HG03135 (cell line): ENCODE results near the gene MEGF8.
"Not testable (repeated sequence)": the region's sequence is repeated elsewhere in the genome, so short reads cannot be mapped to it uniquely, and the experiment has no call there.

ENCODE experiments used
- ATAC-seq: cut with Tn5 transposase; IDR thresholded peaks from one replicate; pipeline ENCODE4 v1.9.1; 2021; ENCODE audit warnings: mild to moderate bottlenecking, moderate library complexity; ENCODE audit not compliant: unreplicated experiment

The MEGF8 gene

GRCh38 chr19:42328854-42329253 is 3.4 kb downstream of the MEGF8 start:
- ATAC-seq, result no peak

- no peak for ATAC-seq
Observed at GRCh38 chr19:42330241-42330711, 4.8 kb downstream of the MEGF8 start.

GRCh38 chr19:42331333-42331732 is 5.9 kb downstream of the MEGF8 start:
- not testable (repeated sequence) for ATAC-seq

- no peak for ATAC-seq
Observed at GRCh38 chr19:42332059-42332458, 6.6 kb downstream of the MEGF8 start.

- no peak for ATAC-seq
Observed at GRCh38 chr19:42333018-42333417, 7.6 kb downstream of the MEGF8 start.

GRCh38 chr19:42333975-42334696 is 8.7 kb downstream of the MEGF8 start:
- ATAC-seq, result no peak

GRCh38 chr19:42334697-42335373 is 9.4 kb downstream of the MEGF8 start:
- ATAC-seq, result no peak

GRCh38 chr19:42335374-42335936 is 10.0 kb downstream of the MEGF8 start:
- no peak for ATAC-seq

- no peak for ATAC-seq
Observed at GRCh38 chr19:42335971-42336370, 10.5 kb downstream of the MEGF8 start.

- ATAC-seq, result not testable (repeated sequence)
Observed at GRCh38 chr19:42339126-42339860, 13.9 kb downstream of the MEGF8 start.

GRCh38 chr19:42339922-42340321 is 14.5 kb downstream of the MEGF8 start:
- not testable (repeated sequence) for ATAC-seq

GRCh38 chr19:42343344-42344110 is 18.1 kb downstream of the MEGF8 start:
- no peak for ATAC-seq

- ATAC-seq, result no peak
Observed at GRCh38 chr19:42344336-42344893, 19.0 kb downstream of the MEGF8 start.

- no peak for ATAC-seq
Observed at GRCh38 chr19:42345191-42345812, 19.9 kb downstream of the MEGF8 start.

GRCh38 chr19:42348211-42348610 is 22.8 kb downstream of the MEGF8 start:
- ATAC-seq, result no peak

GRCh38 chr19:42349378-42350107 is 24.1 kb downstream of the MEGF8 start:
- no peak for ATAC-seq

- no peak for ATAC-seq
Observed at GRCh38 chr19:42350417-42350816, 25.0 kb downstream of the MEGF8 start.

- ATAC-seq, result no peak
Observed at GRCh38 chr19:42351079-42351735, 25.8 kb downstream of the MEGF8 start.
